Neural cell (in vitro differentiated cells): ENCODE measurements around the gene ERICH6B. TPM values are rescaled to one million over a fixed set of nuclear protein-coding genes. Genes with fewer than 3 reads are reported as not detected.

Experiments used
- H2AFZ ChIP-seq: fragments of 200-600, 300-800 bp; sonication (generic), shearing (Covaris generic); 2 replicates; pipeline ENCODE4 v1.6.0; 2014; ENCODE audit warnings: low read depth, mild to moderate bottlenecking, antibody characterized with exemption, low read length, moderate library complexity
- H3F3A ChIP-seq: fragments of 200-600 bp; shearing (Covaris generic); 2 replicates; pipeline ENCODE4 v1.6.1; 2016; ENCODE audit warnings: mild to moderate bottlenecking, moderate library complexity, mixed read lengths, antibody characterized with exemption, low read length; ENCODE audit not compliant: insufficient read depth, poor library complexity, severe bottlenecking
- H3K27ac ChIP-seq: fragments of 200-600, 300-800 bp; sonication (generic), shearing (Covaris generic); 2 replicates; pipeline ENCODE4 v1.5.1; 2014; ENCODE audit warnings: mild to moderate bottlenecking, low read length, moderate library complexity
- H3K27me3 ChIP-seq: fragments of 300-800, 200-600 bp; sonication (generic), shearing (Covaris generic); 2 replicates; pipeline ENCODE4 v1.6.0; 2014; ENCODE audit warnings: mild to moderate bottlenecking, low read depth, low read length, moderate library complexity; ENCODE audit not compliant: insufficient read depth
- H3K36me3 ChIP-seq: fragments of 300-800, 200-600 bp; sonication (generic), shearing (Covaris generic); 2 replicates; pipeline ENCODE4 v1.5.1; 2014; ENCODE audit warnings: mild to moderate bottlenecking, antibody characterized with exemption, low read length, moderate library complexity; ENCODE audit not compliant: insufficient read depth
- H3K4me2 ChIP-seq: fragments of 300-800, 200-600 bp; sonication (generic), shearing (Covaris generic); 2 replicates; pipeline ENCODE4 v1.6.0; 2014; ENCODE audit warnings: mild to moderate bottlenecking, low read length
- H3K4me3 ChIP-seq: fragments of 300-800, 200-600 bp; sonication (generic), shearing (Covaris generic); 2 replicates; pipeline ENCODE4 v1.5.1; 2014; ENCODE audit warnings: mild to moderate bottlenecking, low read length, moderate library complexity
- H3K79me2 ChIP-seq: fragments of 200-600 bp; shearing (Covaris generic); replicated peaks from 2 replicates; pipeline ENCODE4 v1.6.0; 2014; ENCODE audit warnings: mild to moderate bottlenecking, low read length, moderate library complexity; ENCODE audit not compliant: insufficient read depth
- H3K9ac ChIP-seq: fragments of 300-800, 200-600 bp; sonication (generic), shearing (Covaris generic); 2 replicates; pipeline ENCODE4 v1.6.1; 2016; ENCODE audit warnings: mild to moderate bottlenecking, low read length, mixed read lengths
- H3K9me2 ChIP-seq: fragments of 200-600 bp; shearing (Covaris generic); 2 replicates; pipeline ENCODE4 v1.6.1; 2016; ENCODE audit warnings: mild to moderate bottlenecking, low read length, mixed read lengths; ENCODE audit not compliant: insufficient read depth
- H3K9me3 ChIP-seq: fragments of 200-600, 300-800 bp; sonication (generic), shearing (Covaris generic); 2 replicates; pipeline ENCODE4 v1.6.1; 2016; ENCODE audit warnings: mild to moderate bottlenecking, mixed run types, low read length, moderate library complexity, mixed read lengths
- H4K20me1 ChIP-seq: fragments of 200-600 bp; shearing (Covaris generic); 2 replicates; pipeline ENCODE4 v1.6.1; 2016; ENCODE audit warnings: mild to moderate bottlenecking, mixed run types; ENCODE audit not compliant: insufficient read depth
- EP300 ChIP-seq: fragments of 450-650 bp; conservative IDR thresholded peaks from 2 replicates; pipeline ENCODE4 v1.6.1; 2014; ENCODE audit warnings: antibody characterized with exemption, mild to moderate bottlenecking, moderate library complexity; ENCODE audit not compliant: poor library complexity, severe bottlenecking
- EZH2 ChIP-seq: fragments of 200-600, 300-800 bp; shearing (Covaris generic), sonication (generic); IDR thresholded peaks from 2 replicates; pipeline ENCODE4 v1.6.1; 2014; ENCODE audit warnings: antibody characterized with exemption, low read length, borderline replicate concordance, mild to moderate bottlenecking; ENCODE audit not compliant: insufficient read depth, poor library complexity, severe bottlenecking
- MXI1 ChIP-seq: fragments of 450-650 bp; conservative IDR thresholded peaks from 2 replicates; pipeline ENCODE4 v1.6.1; 2014; ENCODE audit warnings: antibody characterized with exemption, mild to moderate bottlenecking; ENCODE audit not compliant: poor library complexity, severe bottlenecking
- POLR2AphosphoS5 ChIP-seq: IDR thresholded peaks from 2 replicates; pipeline ENCODE4 v1.6.1; 2012
- RAD21 ChIP-seq: fragments of 450-650 bp; conservative IDR thresholded peaks from 2 replicates; pipeline ENCODE4 v1.6.1; 2014; ENCODE audit warnings: antibody characterized with exemption, mild to moderate bottlenecking, moderate library complexity
- SMC3 ChIP-seq: fragments of 450-650 bp; conservative IDR thresholded peaks from 2 replicates; pipeline ENCODE4 v1.6.1; 2014; ENCODE audit warnings: antibody characterized with exemption, mild to moderate bottlenecking, moderate library complexity; ENCODE audit not compliant: poor library complexity
- TAF1 ChIP-seq: IDR thresholded peaks from 2 replicates; pipeline ENCODE4 v1.6.1; 2012; ENCODE audit warnings: low read depth
- polyA plus RNA-seq: library from polyadenylated mRNA; depleted of rRNA; stranded (reverse); fragments of >200 nt; gene quantifications from 2 replicates; pipeline ENCODE4 v1.2.3, GENCODE V29; 2014
- TF ChIP-seq, protein P1 (sequence below): IDR thresholded peaks from 2 replicates; pipeline ENCODE4 v1.6.1; 2012; ENCODE audit warnings: borderline replicate concordance
- TF ChIP-seq, protein P2 (sequence below): fragments of 450-650 bp; IDR thresholded peaks from 2 replicates; pipeline ENCODE4 v1.5.1; 2014; ENCODE audit warnings: antibody characterized with exemption, mild to moderate bottlenecking, moderate library complexity; ENCODE audit not compliant: poor library complexity, severe bottlenecking

The ERICH6B gene
- polyA plus RNA-seq, 1 donor from 2014 or later = not detected

DNA sequence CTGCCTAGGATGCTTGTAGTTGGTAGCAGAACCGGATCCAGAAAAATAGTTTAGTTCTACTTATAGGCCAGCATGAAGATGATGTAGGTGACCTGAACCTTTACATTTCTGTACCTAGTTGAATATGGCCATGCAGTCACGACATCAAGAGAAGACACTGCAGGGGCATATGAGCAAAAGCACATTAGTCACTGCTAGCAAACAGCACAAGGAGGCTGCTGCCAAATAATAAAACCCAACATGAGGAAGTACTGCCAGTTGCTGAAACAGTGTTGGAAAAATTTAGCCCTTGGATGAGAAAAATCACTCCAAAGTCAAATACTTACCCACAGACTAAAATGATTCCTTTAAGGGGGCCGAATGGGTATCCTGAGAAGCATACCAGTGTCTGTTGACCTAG lies 20.8 kb downstream of the ERICH6B start:
- Histone ChIP-seq H3K9me3 (no peaks in the 10 kb centered on the region), H3K27ac (no peak overlapping the region), H3F3A (no peaks in the 10 kb centered on the region), H4K20me1 (no peaks in the 10 kb centered on the region), H3K79me2 (no peaks in the 10 kb centered on the region), H3K9me2 (no peaks in the 10 kb centered on the region), H3K4me3 (no peak overlapping the region), H3K36me3 (no peaks in the 10 kb centered on the region), H3K27me3 (no peaks in the 10 kb centered on the region), H3K9ac (no peak overlapping the region), H2AFZ (no peak overlapping the region), H3K4me2 (no peak overlapping the region)
- TF ChIP-seq EZH2 (no peak), RAD21 (no peak), TAF1 (no peak), MXI1 (no peak), POLR2AphosphoS5 (no peak), SMC3 (no peak), EP300 (no peak)
- TF ChIP-seq, protein P1, sequence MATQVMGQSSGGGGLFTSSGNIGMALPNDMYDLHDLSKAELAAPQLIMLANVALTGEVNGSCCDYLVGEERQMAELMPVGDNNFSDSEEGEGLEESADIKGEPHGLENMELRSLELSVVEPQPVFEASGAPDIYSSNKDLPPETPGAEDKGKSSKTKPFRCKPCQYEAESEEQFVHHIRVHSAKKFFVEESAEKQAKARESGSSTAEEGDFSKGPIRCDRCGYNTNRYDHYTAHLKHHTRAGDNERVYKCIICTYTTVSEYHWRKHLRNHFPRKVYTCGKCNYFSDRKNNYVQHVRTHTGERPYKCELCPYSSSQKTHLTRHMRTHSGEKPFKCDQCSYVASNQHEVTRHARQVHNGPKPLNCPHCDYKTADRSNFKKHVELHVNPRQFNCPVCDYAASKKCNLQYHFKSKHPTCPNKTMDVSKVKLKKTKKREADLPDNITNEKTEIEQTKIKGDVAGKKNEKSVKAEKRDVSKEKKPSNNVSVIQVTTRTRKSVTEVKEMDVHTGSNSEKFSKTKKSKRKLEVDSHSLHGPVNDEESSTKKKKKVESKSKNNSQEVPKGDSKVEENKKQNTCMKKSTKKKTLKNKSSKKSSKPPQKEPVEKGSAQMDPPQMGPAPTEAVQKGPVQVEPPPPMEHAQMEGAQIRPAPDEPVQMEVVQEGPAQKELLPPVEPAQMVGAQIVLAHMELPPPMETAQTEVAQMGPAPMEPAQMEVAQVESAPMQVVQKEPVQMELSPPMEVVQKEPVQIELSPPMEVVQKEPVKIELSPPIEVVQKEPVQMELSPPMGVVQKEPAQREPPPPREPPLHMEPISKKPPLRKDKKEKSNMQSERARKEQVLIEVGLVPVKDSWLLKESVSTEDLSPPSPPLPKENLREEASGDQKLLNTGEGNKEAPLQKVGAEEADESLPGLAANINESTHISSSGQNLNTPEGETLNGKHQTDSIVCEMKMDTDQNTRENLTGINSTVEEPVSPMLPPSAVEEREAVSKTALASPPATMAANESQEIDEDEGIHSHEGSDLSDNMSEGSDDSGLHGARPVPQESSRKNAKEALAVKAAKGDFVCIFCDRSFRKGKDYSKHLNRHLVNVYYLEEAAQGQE = no peak
- TF ChIP-seq, protein P2, sequence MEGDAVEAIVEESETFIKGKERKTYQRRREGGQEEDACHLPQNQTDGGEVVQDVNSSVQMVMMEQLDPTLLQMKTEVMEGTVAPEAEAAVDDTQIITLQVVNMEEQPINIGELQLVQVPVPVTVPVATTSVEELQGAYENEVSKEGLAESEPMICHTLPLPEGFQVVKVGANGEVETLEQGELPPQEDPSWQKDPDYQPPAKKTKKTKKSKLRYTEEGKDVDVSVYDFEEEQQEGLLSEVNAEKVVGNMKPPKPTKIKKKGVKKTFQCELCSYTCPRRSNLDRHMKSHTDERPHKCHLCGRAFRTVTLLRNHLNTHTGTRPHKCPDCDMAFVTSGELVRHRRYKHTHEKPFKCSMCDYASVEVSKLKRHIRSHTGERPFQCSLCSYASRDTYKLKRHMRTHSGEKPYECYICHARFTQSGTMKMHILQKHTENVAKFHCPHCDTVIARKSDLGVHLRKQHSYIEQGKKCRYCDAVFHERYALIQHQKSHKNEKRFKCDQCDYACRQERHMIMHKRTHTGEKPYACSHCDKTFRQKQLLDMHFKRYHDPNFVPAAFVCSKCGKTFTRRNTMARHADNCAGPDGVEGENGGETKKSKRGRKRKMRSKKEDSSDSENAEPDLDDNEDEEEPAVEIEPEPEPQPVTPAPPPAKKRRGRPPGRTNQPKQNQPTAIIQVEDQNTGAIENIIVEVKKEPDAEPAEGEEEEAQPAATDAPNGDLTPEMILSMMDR = no peak

DNA sequence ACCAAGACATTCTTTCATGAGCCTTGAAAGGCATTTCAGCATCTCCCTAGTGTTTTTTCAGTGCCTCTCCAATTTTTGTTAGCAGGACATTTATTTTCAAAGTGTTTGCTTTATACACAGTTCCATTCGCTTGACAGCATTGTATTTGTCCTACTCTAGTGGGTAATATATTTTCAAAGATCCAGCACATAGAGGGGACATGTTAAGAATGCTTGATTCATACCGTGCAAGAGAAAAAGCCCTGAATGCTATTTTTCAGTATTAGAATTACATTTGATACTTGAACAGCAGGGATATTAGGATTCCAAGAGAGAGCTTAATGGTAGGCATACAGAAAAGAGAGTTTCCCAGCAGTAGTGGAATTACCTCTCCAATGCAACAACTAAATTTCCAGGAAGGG lies 21.3 kb downstream of the ERICH6B start:
- no peaks in the 10 kb centered on the region for H3K27me3 ChIP-seq
- H3K9me3 ChIP-seq = no peaks in the 10 kb centered on the region
- no peaks in the 10 kb centered on the region for H3K9me2 ChIP-seq
- H3K36me3 ChIP-seq = no peaks in the 10 kb centered on the region
- no peaks in the 10 kb centered on the region for H3K79me2 ChIP-seq
- H3F3A ChIP-seq = no peaks in the 10 kb centered on the region
- H2AFZ ChIP-seq = no peak overlapping the region
- H4K20me1 ChIP-seq = no peaks in the 10 kb centered on the region
- H3K4me3 ChIP-seq = no peak overlapping the region
- no peak overlapping the region for H3K9ac ChIP-seq
- TF ChIP-seq, protein P1 = peak; percentile 32
- no peak for TF ChIP-seq TAF1
- H3K27ac ChIP-seq = no peak overlapping the region
- H3K4me2 ChIP-seq = no peak overlapping the region
